Left lung (tissue), 10 donors: Measurements from ENCODE around the gene INPP5A. TPM values are rescaled to one million over a fixed set of nuclear protein-coding genes. Genes with fewer than 3 reads are reported as not detected.

Experiments
- ATAC-seq: fragments of 200-7000 bp; cut with Tn5 transposase; one replicate; pipeline ENCODE4 v1.9.1; 2020; ENCODE audit warnings: moderate library complexity
- DNase-seq, 4 donors: peaks; one replicate each; pipeline ENCODE4 v3.0.0-alpha.2; 2013 to 2020
- H3K27ac ChIP-seq, 2 donors: fragments of 200-600 bp; sonication (generic) in 1 of 2; one replicate each; pipeline versions ENCODE4 v1.5.0 to v1.8.0; 2020 to 2021
- H3K27me3 ChIP-seq, 2 donors: fragments of 200-600 bp; sonication (generic) in 1 of 2; one replicate each; pipeline versions ENCODE4 v1.5.0 to v1.8.0; 2020 to 2021
- H3K36me3 ChIP-seq, 2 donors: fragments of 200-600 bp; sonication (generic) in 1 of 2; one replicate each; pipeline versions ENCODE4 v1.5.0 to v1.8.0; 2020 to 2021
- H3K4me1 ChIP-seq, 2 donors: fragments of 200-600 bp; one replicate each; pipeline ENCODE4 v1.8.0; 2021
- H3K4me3 ChIP-seq, 2 donors: fragments of 200-600 bp; sonication (generic) in 1 of 2; one replicate each; pipeline versions ENCODE4 v1.5.0 to v1.8.0; 2020 to 2021; ENCODE audit warnings: mild to moderate bottlenecking in 1 of 2
- H3K9me3 ChIP-seq, 2 donors: fragments of 200-600 bp; sonication (generic) in 1 of 2; one replicate each; pipeline versions ENCODE4 v1.5.0 to v1.8.0; 2020 to 2021
- intact Hi-C, 2 donors: fragments of 100-400 bp; cut with DNase I; formaldehyde crosslinking; loops; one replicate each; pipeline versions ENCODE4 v1.11.2 to v1.14.2; 2022
- polyA plus RNA-seq, 6 donors: library from polyadenylated mRNA; unstranded; fragments of 120-200 nt; gene quantifications; one replicate each; pipeline ENCODE4 v1.2.1, GENCODE V29; 2013; ENCODE audit not compliant: insufficient read length in 6 of 6
- total RNA-seq, 2 donors: library from RNA; stranded (reverse); fragmentation: NEBNext Ultra II Directional; extraction: Animal tissue kit (Norgen Biotek cat#: 25700); gene quantifications; one replicate each; pipeline ENCODE4 v1.2.1, GENCODE V29; 2021
- TF ChIP-seq, protein P1 (sequence below), 2 donors: fragments of 200-600 bp; sonication (generic) in 1 of 2; IDR thresholded peaks; one replicate each; pipeline versions ENCODE4 v1.5.0 to v1.8.0; 2021; ENCODE audit warnings: antibody characterized with exemption in 2 of 2
- donor health status: DM: no; HTN: yes; CAD: no.
- donor health status: DM: no; HTN: no; CAD: no.

Gene INPP5A
- total and polyA plus RNA-seq, 8 donors, result 32.0 to 44.0 (median 36.8) TPM

DNA sequence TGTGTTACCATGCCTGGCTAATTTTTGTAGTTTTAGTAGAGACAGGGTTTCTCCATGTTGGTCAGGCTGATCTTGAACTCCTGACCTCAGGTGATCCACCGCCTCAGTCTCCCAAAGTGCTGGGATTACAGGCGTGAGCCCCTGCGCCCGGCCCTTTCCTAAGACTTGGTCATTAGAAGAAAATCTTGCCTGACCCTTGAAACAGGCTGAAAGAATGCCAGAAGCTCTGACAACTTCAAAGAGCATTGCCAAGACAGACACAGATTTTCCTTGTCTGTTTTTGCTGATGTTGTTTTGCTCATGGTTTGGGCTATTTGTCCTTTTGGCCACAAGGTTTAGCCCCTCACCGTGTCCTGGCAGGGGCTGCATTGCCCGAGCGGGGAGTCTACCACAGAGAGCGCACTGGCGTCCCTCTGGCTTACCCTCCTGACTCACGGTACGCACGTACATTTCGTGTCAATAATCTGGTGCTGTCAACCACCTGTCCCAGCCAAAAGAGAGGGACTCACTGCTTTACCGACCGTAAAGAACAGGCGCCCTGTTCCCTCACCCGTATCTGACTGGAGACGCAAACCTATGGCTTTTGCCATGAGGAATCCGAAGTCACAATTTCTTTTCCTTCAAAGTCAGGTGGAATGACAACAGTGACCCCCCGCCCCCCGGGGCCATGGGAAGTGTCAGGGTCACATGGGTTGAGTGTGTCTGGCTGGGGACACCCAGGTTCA is 10.1 kb upstream of the INPP5A start:
- H3K4me3 ChIP-seq, result no peak overlapping the region
- ATAC-seq (peak; percentile 16), DNase-seq (peak in 3 of 4 donors; percentile 17 to 69 (median 57))
- no peaks in the 10 kb centered on the region for H3K36me3 ChIP-seq
- TF ChIP-seq, protein P1, sequence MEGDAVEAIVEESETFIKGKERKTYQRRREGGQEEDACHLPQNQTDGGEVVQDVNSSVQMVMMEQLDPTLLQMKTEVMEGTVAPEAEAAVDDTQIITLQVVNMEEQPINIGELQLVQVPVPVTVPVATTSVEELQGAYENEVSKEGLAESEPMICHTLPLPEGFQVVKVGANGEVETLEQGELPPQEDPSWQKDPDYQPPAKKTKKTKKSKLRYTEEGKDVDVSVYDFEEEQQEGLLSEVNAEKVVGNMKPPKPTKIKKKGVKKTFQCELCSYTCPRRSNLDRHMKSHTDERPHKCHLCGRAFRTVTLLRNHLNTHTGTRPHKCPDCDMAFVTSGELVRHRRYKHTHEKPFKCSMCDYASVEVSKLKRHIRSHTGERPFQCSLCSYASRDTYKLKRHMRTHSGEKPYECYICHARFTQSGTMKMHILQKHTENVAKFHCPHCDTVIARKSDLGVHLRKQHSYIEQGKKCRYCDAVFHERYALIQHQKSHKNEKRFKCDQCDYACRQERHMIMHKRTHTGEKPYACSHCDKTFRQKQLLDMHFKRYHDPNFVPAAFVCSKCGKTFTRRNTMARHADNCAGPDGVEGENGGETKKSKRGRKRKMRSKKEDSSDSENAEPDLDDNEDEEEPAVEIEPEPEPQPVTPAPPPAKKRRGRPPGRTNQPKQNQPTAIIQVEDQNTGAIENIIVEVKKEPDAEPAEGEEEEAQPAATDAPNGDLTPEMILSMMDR (IDR thresholded peaks at IDR 0.05), result no peak
- intact Hi-C loops, result no loop called here
- peaks cover 0 to 27% of the 10 kb centered on the region in 2 donors for H3K27me3 ChIP-seq
- peaks cover 0 to 8% of the 10 kb centered on the region in 2 donors for H3K9me3 ChIP-seq
- H3K27ac ChIP-seq, result no peak overlapping the region
- no peaks in the 10 kb centered on the region for H3K4me1 ChIP-seq

DNA sequence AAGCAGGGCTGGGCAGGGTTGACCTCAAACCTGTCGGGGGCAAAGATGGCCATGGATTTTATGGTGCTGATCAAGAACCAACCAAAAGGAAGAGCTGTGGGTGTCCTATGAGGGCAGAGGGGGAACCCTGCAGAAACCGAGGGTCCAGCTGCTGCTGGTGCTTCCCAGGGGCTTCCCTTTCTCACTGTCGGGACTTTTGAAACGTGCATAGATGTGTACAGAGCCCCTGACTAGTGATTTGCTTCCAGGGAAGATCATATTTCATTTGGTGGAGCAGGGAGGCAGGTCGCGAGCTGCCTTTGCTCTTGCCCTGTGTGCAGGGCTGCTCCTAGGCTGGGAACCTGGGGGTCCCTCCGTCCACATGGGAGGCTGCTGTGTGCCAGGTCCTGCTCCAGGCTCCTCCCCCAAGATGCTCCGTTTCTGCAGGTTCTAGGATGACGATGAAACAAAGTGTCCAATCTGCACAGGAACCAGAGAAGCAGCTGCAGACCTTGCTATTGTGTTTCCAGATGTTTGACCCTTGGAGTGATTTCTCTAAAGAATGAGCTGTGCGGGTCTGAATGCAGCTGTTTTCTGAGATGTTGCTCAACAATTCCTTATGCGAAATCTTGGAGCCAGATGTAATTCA is 9.4 kb upstream of the INPP5A start:
- intact Hi-C loops, result no loop called here
- DNase-seq (peak in 3 of 4 donors; percentile 22 to 88 (median 86)), ATAC-seq (no peak)
- Histone ChIP-seq H3K9me3 (peaks cover 0 to 8% of the 10 kb centered on the region in 2 donors), H3K36me3 (no peaks in the 10 kb centered on the region), H3K4me1 (no peaks in the 10 kb centered on the region), H3K27ac (no peak overlapping the region), H3K27me3 (peaks cover 0 to 27% of the 10 kb centered on the region in 2 donors), H3K4me3 (no peak overlapping the region)
- TF ChIP-seq, protein P1 (IDR thresholded peaks at IDR 0.05), result no peak

DNA sequence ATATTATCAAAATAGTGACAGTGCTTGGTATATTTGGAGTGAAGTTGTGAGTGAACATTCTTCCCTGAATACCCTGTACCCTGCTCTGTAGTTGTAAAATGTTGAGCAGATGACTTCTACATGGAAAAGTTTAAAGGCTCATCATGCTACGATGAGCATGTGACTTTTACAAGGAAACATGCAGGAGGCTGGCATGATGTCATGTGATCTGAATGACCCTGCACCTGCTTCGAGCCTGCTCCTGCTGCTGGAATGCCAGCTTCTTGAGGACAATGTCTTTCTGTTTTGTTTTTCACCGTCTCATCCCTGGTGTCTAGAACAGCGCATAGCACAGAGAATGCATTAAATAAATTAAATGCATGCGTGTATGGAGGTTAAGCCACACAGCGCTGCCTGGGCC is 5.4 kb upstream of the INPP5A start:
- intact Hi-C loops, result no loop called here
- no peak for ATAC-seq
- no peak overlapping the region for H3K27ac ChIP-seq
- peaks cover 0 to 8% of the 10 kb centered on the region in 2 donors for H3K9me3 ChIP-seq
- TF ChIP-seq, protein P1 (IDR thresholded peaks at IDR 0.05), result no peak
- H3K27me3 ChIP-seq, result peaks cover 0 to 20% of the 10 kb centered on the region in 2 donors
- H3K4me3 ChIP-seq, result no peak overlapping the region
- peaks cover 6 to 26% of the 10 kb centered on the region in 2 donors for H3K4me1 ChIP-seq
- DNase-seq, result no peak
- H3K36me3 ChIP-seq, result no peaks in the 10 kb centered on the region

DNA sequence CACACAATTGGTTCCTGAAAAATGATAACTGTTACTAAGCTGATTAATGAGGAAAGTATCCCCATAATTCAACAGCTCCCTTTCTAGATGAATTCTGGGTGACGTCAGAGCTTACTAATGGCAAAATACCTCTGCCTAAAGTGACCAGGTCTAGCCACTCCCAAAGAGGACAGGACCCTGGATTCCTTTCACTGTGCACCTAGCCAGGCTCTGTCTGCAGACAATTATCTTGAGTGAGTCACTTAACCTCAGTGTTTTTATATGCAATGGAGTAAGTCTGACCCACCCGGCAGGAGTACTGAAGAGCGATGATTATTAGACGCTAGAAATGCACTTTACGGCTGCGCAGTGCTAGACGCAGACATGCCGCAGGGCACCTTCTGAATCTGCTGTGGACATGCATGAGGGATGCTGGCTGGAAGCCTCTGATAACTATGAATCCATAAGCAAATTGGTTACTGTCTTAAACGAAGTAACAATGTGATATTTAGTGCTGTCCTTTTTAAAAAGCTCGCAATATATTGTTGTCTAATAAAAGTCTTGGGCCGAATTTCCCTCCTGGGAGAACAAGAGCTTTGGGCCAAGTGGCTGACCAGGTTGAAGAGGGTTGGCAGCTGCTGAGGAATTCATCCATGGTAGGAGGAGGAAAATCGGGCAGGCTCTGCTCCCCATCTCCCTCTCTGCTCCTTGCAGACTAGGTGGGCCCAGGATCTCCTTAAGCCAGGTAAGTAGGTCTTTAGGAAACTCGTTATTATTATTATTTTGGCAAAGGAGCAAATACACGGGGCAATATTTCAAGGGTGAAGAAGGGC is 4.6 kb upstream of the INPP5A start:
- no peak for ATAC-seq
- Histone ChIP-seq H3K36me3 (no peaks in the 10 kb centered on the region), H3K27me3 (peaks cover 0 to 13% of the 10 kb centered on the region in 2 donors), H3K4me1 (peaks cover 6 to 26% of the 10 kb centered on the region in 2 donors), H3K27ac (peak overlapping the region in 1 of 2 donors; percentile 57), H3K9me3 (peaks cover 0 to 8% of the 10 kb centered on the region in 2 donors), H3K4me3 (no peak overlapping the region)
- intact Hi-C loops, result no loop called here
- TF ChIP-seq, protein P1 (IDR thresholded peaks at IDR 0.05), result no peak
- DNase-seq, result peak in 2 of 4 donors; percentile 28 to 45
